GM18858 (cell line): ENCODE measurements around the gene RAB11FIP5.
A peak's percentile ranks its signal among the peaks of the same experiment; 100 is the strongest.
"Not testable (repeated sequence)": the region's sequence is repeated elsewhere in the genome, so short reads cannot be mapped to it uniquely, and the experiment has no call there.

Source experiments
- ATAC-seq: cut with Tn5 transposase; IDR thresholded peaks from one replicate; pipeline ENCODE4 v1.9.1; 2021; ENCODE audit not compliant: unreplicated experiment

Gene RAB11FIP5, protein sequence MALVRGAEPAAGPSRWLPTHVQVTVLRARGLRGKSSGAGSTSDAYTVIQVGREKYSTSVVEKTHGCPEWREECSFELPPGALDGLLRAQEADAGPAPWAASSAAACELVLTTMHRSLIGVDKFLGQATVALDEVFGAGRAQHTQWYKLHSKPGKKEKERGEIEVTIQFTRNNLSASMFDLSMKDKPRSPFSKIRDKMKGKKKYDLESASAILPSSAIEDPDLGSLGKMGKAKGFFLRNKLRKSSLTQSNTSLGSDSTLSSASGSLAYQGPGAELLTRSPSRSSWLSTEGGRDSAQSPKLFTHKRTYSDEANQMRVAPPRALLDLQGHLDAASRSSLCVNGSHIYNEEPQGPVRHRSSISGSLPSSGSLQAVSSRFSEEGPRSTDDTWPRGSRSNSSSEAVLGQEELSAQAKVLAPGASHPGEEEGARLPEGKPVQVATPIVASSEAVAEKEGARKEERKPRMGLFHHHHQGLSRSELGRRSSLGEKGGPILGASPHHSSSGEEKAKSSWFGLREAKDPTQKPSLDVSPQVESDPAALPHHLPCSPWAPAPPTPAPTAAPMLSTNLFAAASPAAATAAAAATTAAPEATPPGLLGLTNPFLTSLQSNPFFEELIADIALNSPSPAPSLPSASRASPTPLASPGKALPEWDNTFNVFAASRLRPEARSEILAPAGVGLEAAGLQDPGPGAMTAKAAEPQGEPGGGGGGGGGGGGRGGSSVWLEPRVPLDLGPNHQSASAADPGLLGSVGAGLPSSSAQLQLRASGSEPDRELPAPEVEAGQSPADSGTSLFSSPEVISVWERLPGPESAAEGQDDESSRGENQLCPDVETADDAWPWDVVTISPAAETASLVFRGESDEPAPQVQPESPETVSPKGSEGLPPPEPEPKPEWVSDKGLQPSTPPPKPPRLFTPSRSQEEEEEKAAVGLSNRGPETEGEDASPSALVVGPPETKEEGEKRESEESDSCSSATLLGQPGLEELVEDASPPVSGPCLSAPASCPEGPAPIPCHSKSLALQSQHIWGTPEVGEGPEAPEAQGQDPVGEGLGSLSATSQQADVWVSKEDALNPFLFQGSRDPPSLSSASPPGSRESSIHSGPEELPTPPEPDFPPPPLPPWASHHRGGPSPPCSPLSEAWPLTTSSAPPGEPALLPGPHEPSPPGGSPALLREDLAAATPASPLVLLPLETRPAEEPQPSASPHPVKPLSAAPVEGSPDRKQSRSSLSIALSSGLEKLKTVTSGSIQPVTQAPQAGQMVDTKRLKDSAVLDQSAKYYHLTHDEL (N-terminal part only)

DNA sequence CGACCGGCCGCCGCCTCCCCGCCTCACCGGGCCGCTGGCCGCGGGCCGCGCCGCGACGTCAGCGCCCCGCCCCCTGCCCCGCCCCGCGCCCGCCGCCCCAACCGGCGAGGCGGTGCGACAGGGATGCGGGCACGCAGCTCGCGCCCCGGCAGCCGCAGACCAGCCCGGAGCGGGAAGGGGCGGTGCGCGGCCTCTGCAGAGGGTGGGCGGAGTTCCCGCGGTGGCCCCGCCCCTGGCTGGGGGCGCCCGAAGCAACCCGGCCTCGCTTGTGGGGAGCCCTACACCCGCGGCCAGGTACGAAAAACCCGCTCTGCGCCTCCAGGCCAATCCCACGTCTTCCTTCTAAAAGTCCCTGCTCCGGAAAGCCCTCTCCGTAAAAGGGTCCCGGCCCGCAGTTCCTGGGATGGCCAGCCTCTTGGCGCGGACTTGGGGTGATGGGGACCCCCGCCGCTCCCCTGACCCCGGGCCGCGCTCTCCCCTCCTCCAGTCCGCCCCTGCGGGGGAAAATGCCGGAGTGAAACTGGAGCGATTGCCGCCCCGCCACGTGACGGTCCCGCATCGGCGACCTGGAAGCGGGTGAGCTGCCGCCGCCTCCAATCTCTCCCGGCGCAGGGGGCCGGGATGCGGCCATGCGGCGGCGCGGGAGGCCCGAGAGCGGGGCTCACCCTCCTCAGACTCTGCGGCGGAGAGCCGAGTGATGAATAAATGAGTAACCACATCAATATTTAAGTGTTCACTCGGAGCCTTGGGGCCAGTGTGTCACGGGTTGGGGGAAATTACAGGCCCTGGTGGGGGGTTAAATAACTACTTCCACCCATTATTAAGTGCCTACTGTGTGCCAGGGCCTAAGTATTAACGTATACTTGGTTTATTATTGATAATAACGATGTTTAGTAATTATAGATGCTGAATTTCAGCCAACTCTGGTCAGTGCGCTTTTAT, at the start of gene RAB11FIP5:
RAB11FIP5 (minus strand) TSS at position 36 of the 942 bp plus-strand sequence. CDS start 171 bp downstream, outside the sequence.
- peak; percentile 71 for ATAC-seq

DNA sequence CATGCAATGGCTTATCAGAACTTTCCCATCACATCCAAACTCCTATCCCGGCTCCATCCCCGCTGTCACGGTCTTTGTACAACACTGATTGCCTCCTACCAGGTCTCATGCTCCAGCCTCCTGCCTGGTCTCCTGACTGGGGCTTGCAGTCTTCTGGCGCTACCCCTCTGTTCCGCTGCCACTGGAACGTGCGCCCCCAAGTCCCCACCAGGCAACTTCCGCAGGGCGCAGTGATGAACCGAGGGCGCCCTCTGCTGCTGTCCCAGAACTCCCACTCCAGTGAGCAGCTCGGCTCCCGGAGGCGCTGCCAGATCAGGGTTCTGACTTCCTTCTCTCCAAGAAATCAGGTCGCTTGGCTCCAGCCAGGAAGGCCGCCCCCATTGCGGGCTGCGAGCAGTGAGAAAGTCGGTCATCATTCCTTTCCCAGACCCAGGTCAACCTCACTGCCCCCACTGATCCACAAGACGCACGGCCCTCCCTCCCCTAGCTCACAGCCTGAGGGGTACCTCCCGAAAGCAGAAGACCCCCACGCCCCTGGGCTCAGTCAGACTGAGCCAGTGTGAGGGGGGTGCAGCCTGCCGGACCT, 43.9 kb upstream of the RAB11FIP5 start:
- ATAC-seq = no peak

DNA sequence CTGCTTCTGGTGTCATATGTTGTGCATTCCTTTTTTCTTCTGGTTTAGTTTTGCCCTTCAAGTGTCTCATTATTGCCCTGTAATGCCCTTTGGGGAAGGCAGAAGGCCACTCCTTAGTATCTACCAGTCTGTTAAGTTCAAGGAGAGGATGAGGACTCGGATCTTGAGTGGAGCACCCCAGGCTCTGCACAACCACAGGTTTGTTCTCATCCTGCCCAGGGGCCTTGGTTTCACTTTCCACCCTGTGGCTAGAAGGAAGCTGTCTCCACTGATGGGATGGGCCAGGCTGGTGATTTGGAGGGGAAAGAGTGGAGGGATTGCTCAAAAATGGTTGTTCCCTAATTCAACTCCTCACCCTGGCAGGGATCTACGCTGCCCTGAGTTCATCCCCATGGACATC, 30.2 kb upstream of the RAB11FIP5 start:
- no peak for ATAC-seq

DNA sequence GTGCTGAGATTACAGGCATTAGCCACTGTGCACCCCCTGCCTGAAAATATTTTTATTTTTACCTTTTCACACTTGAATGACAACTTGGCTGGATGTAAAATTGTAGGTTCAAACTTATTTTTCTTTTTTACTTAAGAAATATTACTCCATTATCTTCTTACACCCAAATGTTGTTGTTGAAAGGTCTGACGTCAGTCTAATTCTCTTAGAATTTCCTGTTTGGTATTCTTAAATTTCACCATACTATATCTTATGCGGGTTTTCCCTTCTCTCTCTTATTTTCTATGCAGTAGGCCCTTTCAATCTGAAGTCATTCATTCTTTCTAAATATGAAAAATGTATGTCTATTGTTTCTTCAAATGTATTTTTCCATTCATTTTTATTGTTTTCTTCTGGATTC, 29.1 kb upstream of the RAB11FIP5 start:
- no peak for ATAC-seq

DNA sequence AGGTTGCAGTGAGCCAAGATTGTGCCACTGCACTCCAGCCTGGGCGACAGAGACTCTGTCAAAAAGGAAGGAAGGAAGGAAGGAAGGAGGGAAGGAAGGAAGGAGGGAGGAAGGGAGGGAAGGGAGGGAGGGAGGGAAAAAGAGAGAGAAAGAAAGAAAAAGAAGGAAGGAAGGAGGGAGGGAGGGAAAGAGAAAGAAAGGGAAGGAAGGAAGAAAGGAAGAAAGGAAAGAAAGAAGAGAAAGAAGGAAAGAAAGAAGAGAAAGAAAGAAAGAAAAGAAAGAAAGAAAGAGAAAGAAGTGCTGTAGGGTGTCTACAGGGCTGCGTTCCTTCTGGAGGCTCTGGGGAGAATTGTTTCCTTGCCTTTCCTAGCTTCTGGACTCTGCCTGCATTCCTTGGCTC, 22.5 kb upstream of the RAB11FIP5 start:
- no peak for ATAC-seq

DNA sequence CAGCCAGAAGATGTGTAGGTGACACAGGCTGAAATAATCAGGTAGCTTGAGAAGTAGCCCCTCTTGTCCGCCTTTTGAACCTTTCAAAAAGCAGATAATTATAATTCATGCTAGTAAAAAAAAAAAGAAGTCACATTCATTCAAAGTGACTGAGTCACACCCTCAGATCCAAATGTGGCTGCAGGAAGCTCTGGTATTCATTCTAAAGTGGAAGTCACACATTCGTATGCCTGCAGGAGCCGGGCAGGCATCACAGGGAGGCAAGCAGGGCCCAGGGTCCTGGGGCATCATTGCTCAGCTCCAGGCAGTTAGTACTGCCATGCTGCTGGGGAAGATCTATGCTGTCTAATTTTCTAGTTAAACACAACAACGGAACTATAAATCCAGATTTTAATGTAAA, 21.7 kb upstream of the RAB11FIP5 start:
- ATAC-seq = no peak

DNA sequence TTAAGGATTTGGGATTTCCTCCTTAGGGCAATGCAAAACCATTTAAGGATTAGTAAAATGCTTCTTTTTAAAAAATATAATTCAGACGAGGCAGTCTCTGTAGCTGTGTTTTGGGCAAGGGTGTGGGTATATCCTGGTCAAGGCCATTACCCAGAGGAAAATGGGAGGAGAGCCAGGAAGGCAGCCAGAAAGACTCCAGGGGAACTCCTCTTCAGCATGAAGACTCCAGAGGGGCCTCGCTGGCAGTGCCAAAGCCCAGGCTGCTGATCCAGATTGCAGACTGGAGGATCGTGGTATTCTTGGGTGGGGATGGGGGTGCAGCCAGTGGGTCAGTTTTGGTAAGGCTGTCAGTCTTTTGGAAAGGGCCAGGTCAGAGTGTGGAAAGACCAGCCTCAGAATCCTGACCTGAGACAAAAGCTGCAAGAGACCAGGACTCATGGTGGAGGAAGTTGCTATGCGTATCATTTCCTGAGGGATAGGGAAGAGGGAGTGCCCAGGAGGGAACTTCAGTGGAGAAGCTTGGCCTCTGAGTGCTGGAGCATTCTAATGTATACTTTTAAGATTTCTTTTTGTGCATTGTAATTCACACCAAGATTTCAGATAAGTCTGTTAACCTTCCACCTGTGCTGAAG, 20.9 kb upstream of the RAB11FIP5 start:
- no peak for ATAC-seq

DNA sequence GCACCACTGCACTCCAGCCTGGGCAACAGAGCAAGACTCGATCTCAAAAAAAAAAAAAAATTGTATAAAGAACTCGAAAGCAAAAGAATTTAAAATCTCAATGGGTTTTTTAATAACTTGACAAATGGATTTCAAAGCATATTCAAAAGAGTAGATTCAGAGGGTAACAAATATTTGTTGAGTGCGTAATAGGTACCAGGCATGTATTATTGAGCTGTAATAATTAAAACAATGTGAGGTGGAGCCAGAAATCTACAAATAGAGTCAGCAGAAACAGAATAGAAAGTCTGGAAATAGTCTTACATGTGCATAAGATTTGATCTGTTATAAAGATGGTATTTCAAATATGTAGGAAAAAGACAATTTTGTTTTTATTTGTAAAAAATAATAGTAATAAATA, 19.1 kb upstream of the RAB11FIP5 start:
- ATAC-seq = no peak

DNA sequence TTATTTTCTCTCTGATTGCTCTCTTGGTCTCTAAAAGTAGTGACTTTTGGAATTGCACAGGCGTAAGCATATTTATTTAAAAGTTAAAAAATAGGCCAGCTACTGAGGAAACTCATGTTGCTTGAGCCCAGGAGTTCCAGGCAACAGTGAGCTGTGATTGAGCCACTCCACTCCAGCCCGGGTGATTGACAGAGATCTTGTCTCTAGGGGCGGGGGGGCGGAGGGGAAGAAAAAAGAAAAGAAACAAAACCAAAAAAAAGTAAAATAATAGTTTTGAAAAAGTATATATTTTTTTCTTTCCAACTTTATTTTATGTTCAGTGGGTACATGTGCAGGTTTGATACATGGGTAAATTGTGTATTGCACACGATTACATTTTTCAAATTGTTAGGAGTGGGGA, 18.0 kb upstream of the RAB11FIP5 start:
- ATAC-seq = no peak

DNA sequence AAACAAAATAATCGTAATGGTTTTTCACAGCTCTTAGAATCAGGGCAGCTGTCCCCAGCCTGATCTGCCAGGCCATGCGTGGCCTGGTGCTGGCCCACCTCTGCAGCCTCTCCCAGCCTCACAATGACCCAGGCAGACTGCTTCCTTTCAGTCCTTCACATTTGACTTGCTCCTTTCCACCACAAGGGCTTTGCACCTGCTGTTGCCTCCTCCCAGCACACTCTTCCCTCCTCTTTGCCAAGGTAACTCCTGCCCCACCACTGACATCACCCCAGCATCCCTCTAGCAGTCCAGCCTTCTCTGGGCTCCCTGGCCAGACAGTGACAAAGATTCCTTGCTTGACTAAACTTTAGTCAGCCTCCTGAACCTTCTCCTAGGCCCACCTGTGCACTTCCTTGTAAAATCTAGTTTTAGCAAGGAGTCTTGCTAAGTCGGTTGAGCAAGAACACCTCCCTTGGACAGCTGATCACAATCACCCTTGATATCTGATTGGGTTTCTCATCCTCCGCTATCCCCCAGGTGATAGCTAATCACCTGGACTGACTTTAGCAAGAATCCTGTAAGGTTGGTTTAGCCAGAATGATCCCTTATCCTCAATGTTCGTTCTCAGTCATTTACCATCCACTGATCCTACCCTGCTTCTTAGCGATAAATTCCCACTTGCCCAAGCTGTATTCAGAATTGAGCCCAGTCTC, 16.2 kb upstream of the RAB11FIP5 start:
- ATAC-seq = no peak

DNA sequence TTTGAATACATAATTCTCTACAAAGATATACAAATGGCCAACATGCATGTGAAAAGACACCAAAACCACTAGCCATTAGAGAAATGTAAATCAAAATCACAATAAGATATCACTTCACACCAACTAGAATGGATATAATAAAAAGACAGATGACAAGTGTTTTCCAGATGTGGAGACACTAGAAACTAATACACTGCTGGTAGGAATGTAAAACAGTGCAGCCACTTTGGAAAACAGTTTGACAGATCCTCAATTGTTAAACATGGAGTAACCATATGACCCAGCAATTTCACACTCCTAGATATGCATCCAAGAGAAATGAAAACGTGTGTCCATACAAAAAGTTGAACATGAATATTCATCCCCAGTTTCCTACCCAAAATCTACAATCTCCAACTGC, 9.8 kb upstream of the RAB11FIP5 start:
- ATAC-seq = no peak

DNA sequence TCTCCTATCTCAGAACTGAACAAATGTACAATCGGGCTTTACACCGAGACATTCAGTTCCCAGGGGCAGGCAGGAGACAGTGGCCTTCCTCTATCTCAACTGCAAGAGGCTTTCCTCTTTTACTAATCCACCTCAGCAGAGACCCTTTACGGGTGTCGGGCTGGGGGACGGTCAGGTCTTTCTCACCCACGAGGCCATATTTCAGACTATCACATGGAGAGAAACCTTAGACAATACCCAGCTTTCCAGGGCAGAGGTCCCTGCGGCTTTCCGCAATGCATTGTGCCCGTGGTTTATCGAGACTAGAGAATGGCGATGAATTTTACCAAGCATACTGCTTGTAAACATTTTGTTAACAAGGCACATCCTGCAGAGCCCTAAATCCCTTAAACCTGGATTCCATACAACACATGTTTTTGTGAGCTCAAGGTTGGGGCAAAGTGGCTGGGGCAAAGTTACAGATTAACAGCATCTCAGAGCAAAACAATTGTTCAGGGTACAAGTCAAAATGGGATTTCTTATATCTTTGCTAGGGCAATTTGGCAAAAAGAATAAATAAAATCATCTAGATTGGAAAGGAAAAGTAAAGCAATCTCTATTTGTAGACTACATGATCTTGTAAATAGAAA, 7.0 kb upstream of the RAB11FIP5 start:
- not testable (repeated sequence) for ATAC-seq

DNA sequence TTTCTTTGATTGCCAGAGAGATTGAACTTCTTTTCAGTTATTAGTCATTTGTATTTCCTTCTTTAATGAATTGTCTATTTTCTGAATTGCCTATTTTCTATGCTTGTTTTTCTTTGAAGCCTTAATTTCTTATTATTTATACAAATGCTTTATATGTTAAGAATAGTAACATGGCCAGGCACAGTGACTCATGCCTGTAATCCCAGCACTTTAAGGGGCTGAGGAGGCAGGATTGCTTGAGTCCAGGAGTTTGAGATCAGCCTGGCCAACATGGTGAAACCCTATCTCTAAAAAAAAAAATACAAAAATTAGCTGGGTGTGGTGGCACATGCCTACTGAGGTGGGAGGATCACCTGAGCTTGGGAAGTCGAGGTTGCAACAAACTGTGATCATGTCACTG, 4.7 kb upstream of the RAB11FIP5 start:
- no peak for ATAC-seq

DNA sequence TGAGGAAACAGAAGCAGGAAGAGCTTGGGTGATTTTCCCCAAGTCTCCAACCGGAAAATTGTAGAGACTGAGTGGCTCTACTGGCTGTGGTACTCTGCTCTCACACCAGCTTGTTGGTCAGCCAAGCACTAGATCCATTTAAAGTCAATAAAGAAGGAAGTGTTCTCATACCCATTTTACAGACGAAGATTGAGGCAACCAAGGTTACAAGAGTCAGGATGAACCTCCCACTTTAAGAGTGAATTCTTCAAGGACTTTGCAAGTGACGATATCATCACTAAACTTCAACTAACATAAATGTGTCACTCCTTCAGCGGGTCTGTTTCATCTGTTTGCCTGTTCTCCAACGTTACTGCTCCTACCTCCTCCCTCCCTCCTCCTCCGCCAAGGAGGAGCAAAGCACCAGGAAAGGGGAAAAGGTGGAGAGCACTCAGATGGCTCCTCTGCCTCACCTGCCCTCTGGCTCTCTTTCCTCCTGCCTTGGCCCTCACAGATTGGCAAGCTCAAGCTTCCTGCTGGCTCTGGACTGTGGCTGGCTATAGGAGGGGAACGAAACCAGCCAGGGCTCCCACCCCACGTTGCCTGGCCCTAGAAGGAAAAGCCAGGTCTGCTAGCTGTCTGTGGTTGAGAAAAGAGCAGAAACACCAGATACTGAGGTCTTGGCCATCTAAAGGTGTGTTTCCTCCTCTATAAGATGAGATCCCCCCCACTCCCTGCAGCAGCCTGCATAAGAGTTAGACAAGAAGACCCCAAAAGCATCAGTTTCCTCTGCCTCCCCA, 3.6 kb upstream of the RAB11FIP5 start:
- no peak for ATAC-seq

DNA sequence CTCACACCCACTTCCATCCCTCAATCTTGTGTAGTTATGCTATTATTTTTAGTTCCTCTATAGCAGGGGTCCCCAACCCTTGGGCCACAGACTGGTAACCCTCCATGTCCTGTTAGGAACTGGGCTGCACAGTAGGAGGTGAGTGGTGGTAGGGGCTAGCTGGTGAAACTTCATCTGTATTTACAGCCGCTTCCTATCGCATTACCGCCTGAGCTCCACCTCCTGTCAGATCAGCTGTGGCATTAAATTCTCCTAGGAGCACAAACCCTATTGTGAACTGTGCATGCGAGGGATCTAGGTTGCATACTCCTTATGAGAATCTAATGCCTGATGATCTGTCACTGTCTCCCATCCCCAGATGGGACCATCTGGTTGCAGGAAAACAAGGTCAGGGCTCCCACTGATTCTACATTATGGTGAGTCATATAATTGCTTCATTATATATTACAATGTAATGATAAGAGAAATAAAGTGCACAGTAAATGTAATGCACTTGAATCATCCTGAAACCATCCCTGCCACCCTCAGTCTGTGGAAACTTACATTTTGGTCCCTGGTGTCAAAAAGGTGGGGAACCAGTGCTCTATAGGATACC, 1.6 kb upstream of the RAB11FIP5 start:
- ATAC-seq = no peak

DNA sequence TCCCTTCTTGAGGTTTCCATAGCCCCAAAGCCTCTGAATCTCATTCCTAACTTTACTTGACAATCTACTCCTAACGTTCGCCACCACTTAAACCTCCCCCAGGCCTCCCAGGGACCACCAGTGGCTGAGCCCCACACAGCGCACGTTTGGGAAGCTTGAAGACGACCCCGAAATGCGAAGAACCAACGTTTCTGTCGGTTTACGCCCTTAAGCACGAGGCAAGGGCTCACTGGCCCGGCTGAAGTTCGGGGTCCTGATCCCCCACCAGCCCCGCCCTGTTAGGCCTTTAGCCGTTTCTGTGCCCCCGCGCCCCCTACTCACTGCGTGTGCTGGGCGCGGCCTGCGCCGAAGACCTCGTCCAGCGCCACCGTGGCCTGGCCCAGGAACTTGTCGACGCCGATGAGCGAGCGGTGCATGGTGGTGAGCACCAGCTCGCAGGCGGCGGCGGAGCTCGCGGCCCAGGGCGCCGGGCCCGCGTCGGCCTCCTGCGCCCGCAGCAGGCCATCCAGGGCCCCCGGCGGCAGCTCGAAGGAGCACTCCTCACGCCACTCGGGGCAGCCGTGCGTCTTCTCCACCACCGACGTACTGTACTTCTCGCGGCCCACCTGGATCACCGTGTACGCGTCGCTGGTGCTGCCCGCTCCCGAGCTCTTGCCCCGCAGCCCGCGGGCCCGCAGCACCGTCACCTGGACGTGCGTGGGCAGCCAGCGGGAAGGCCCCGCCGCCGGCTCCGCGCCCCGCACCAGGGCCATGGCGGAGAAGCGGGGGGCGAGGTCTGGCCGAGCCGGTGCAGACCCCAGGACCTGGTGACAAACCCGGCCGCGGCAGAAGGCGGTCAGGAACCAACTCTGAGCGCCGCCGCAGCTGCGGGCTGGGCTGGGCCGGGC, 479 bp downstream of the RAB11FIP5 start:
- ATAC-seq = peak; percentile 9
